GM12873 (cell line): ENCODE results near the gene TPSG1.

Experiments used
- CTCF ChIP-seq: IDR thresholded peaks from 2 replicates; pipeline ENCODE4 v1.5.1; 2012; ENCODE audit warnings: low read depth, mild to moderate bottlenecking, moderate library complexity, low read length, control low read depth; ENCODE audit not compliant: insufficient read depth; ENCODE audit errors: missing control alignments

Gene TPSG1

GRCh38 chr16:1221628-1222552 is 3.2 kb downstream of the TPSG1 start:
- no peak for TF ChIP-seq CTCF

GRCh38 chr16:1220841-1221627 is 4.0 kb downstream of the TPSG1 start:
- no peak for TF ChIP-seq CTCF

- TF ChIP-seq CTCF, result no peak
Measured at GRCh38 chr16:1220098-1220728, 4.9 kb downstream of the TPSG1 start.

- no peak for TF ChIP-seq CTCF
Measured at GRCh38 chr16:1218930-1219611, 6.0 kb downstream of the TPSG1 start.

GRCh38 chr16:1218061-1218929 is 6.8 kb downstream of the TPSG1 start:
- no peak for TF ChIP-seq CTCF

- TF ChIP-seq CTCF, result no peak
Measured at GRCh38 chr16:1217526-1217925, 7.5 kb downstream of the TPSG1 start.
